Measurements from ENCODE around the gene SORBS1. TPM values are rescaled to one million over a fixed set of nuclear protein-coding genes. Genes with fewer than 3 reads are reported as not detected.

Gene SORBS1
- polyA plus RNA-seq, 1 donor from 2014 or later, result 39.5 TPM

DNA sequence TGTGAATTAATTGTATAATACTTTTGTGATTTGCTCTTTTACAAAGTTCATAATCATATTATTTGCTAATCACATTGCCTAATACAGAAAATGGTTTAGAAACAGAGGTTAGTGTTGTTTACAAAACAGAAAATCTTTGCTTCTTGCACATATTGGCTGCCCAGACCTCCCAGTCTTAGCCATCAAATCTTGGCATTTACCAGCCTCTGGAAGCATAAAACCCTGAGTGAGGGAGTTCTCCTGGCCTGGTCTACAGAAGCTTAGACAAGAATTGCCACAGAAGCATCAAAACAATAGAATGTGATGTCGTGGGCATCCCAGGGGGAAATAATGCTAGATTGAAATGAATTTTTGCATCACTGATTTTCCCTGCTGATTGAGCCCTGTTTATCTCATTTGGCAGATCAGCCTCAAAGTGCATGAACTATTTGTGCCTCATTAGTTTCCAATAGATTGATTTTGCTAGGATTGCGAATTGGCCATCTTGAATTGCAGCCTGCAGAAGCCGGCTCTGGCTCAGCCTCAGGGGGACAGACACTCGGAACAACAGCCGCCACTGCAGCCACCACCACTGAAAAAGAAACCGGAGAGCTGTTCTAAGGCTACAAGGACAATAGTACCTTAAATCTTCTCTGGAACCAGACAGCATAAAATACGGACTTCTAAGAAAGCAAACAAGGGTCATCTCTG, 11.1 kb upstream of the SORBS1 start:
- TF ChIP-seq MXI1 (conservative IDR thresholded peaks at IDR 0.05; ENCODE audit: poor library complexity, severe bottlenecking) (no peak), POLR2AphosphoS5 (IDR thresholded peaks at IDR 0.05) (no peak), EP300 (conservative IDR thresholded peaks at IDR 0.05; ENCODE audit: poor library complexity, severe bottlenecking) (no peak), EZH2 (IDR thresholded peaks at IDR 0.05; ENCODE audit: borderline replicate concordance, insufficient read depth, low read length, poor library complexity, severe bottlenecking) (no peak), RAD21 (conservative IDR thresholded peaks at IDR 0.05) (no peak), SMC3 (conservative IDR thresholded peaks at IDR 0.05; ENCODE audit: poor library complexity) (no peak), TAF1 (IDR thresholded peaks at IDR 0.05; ENCODE audit: low read depth) (no peak)
- TF ChIP-seq, protein P1, sequence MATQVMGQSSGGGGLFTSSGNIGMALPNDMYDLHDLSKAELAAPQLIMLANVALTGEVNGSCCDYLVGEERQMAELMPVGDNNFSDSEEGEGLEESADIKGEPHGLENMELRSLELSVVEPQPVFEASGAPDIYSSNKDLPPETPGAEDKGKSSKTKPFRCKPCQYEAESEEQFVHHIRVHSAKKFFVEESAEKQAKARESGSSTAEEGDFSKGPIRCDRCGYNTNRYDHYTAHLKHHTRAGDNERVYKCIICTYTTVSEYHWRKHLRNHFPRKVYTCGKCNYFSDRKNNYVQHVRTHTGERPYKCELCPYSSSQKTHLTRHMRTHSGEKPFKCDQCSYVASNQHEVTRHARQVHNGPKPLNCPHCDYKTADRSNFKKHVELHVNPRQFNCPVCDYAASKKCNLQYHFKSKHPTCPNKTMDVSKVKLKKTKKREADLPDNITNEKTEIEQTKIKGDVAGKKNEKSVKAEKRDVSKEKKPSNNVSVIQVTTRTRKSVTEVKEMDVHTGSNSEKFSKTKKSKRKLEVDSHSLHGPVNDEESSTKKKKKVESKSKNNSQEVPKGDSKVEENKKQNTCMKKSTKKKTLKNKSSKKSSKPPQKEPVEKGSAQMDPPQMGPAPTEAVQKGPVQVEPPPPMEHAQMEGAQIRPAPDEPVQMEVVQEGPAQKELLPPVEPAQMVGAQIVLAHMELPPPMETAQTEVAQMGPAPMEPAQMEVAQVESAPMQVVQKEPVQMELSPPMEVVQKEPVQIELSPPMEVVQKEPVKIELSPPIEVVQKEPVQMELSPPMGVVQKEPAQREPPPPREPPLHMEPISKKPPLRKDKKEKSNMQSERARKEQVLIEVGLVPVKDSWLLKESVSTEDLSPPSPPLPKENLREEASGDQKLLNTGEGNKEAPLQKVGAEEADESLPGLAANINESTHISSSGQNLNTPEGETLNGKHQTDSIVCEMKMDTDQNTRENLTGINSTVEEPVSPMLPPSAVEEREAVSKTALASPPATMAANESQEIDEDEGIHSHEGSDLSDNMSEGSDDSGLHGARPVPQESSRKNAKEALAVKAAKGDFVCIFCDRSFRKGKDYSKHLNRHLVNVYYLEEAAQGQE (IDR thresholded peaks at IDR 0.05; ENCODE audit: borderline replicate concordance), result no peak
- TF ChIP-seq, protein P2, sequence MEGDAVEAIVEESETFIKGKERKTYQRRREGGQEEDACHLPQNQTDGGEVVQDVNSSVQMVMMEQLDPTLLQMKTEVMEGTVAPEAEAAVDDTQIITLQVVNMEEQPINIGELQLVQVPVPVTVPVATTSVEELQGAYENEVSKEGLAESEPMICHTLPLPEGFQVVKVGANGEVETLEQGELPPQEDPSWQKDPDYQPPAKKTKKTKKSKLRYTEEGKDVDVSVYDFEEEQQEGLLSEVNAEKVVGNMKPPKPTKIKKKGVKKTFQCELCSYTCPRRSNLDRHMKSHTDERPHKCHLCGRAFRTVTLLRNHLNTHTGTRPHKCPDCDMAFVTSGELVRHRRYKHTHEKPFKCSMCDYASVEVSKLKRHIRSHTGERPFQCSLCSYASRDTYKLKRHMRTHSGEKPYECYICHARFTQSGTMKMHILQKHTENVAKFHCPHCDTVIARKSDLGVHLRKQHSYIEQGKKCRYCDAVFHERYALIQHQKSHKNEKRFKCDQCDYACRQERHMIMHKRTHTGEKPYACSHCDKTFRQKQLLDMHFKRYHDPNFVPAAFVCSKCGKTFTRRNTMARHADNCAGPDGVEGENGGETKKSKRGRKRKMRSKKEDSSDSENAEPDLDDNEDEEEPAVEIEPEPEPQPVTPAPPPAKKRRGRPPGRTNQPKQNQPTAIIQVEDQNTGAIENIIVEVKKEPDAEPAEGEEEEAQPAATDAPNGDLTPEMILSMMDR (IDR thresholded peaks at IDR 0.05; ENCODE audit: poor library complexity, severe bottlenecking), result no peak
- H3K9me3 ChIP-seq (ENCODE audit: low read length), result no peaks in the 10 kb centered on the region
- H3K4me3 ChIP-seq (ENCODE audit: low read length), result no peak overlapping the region
- no peak overlapping the region for H3K9ac ChIP-seq (ENCODE audit: low read length)
- no peaks in the 10 kb centered on the region for H3F3A ChIP-seq (ENCODE audit: insufficient read depth, low read length, poor library complexity, severe bottlenecking)
- no peaks in the 10 kb centered on the region for H3K9me2 ChIP-seq (ENCODE audit: insufficient read depth, low read length)
- H4K20me1 ChIP-seq (ENCODE audit: insufficient read depth), result no peaks in the 10 kb centered on the region
- H2AFZ ChIP-seq (ENCODE audit: low read depth, low read length), result no peak overlapping the region
- no peaks in the 10 kb centered on the region for H3K27me3 ChIP-seq (ENCODE audit: insufficient read depth, low read depth, low read length)
- H3K79me2 ChIP-seq (replicated peaks; ENCODE audit: insufficient read depth, low read length), result no peaks in the 10 kb centered on the region
- H3K27ac ChIP-seq (ENCODE audit: low read length), result no peak overlapping the region
- no peaks in the 10 kb centered on the region for H3K36me3 ChIP-seq (ENCODE audit: insufficient read depth, low read length)
- no peak overlapping the region for H3K4me2 ChIP-seq (ENCODE audit: low read length)

DNA sequence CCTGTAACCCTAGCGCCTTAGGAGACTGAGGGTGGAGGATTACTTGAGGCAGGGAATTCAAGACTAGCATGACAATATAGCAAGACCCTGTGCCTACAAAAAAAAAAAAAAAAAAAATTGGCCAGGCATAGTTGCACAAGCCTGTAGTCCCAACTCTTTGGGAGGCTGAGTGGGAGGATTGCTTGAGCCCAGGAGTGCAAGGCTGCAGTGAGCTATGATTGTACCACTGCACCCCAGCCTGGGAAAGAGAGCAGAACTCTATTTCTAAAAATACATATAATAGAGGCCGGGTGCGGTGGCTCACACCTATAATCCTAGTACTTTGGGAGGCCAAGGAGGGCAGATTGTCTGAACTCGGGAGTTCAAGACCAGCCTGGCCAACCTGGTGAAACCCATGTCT, 10.2 kb upstream of the SORBS1 start:
- no peak overlapping the region for H3K4me2 ChIP-seq (ENCODE audit: low read length)
- H3K9me2 ChIP-seq (ENCODE audit: insufficient read depth, low read length), result no peaks in the 10 kb centered on the region
- no peak overlapping the region for H3K27ac ChIP-seq (ENCODE audit: low read length)
- TF ChIP-seq RAD21 (conservative IDR thresholded peaks at IDR 0.05) (no peak), TAF1 (IDR thresholded peaks at IDR 0.05; ENCODE audit: low read depth) (no peak), SMC3 (conservative IDR thresholded peaks at IDR 0.05; ENCODE audit: poor library complexity) (no peak), POLR2AphosphoS5 (IDR thresholded peaks at IDR 0.05) (no peak), EZH2 (IDR thresholded peaks at IDR 0.05; ENCODE audit: borderline replicate concordance, insufficient read depth, low read length, poor library complexity, severe bottlenecking) (no peak), EP300 (conservative IDR thresholded peaks at IDR 0.05; ENCODE audit: poor library complexity, severe bottlenecking) (no peak), MXI1 (conservative IDR thresholded peaks at IDR 0.05; ENCODE audit: poor library complexity, severe bottlenecking) (no peak)
- TF ChIP-seq, protein P2 (IDR thresholded peaks at IDR 0.05; ENCODE audit: poor library complexity, severe bottlenecking), result no peak
- TF ChIP-seq, protein P1 (IDR thresholded peaks at IDR 0.05; ENCODE audit: borderline replicate concordance), result no peak
- no peaks in the 10 kb centered on the region for H4K20me1 ChIP-seq (ENCODE audit: insufficient read depth)
- no peaks in the 10 kb centered on the region for H3K9me3 ChIP-seq (ENCODE audit: low read length)
- H3F3A ChIP-seq (ENCODE audit: insufficient read depth, low read length, poor library complexity, severe bottlenecking), result no peaks in the 10 kb centered on the region
- H3K9ac ChIP-seq (ENCODE audit: low read length), result no peak overlapping the region
- H3K36me3 ChIP-seq (ENCODE audit: insufficient read depth, low read length), result no peaks in the 10 kb centered on the region
- no peak overlapping the region for H2AFZ ChIP-seq (ENCODE audit: low read depth, low read length)
- H3K79me2 ChIP-seq (replicated peaks; ENCODE audit: insufficient read depth, low read length), result no peaks in the 10 kb centered on the region
- no peak overlapping the region for H3K4me3 ChIP-seq (ENCODE audit: low read length)
- H3K27me3 ChIP-seq (ENCODE audit: insufficient read depth, low read depth, low read length), result no peaks in the 10 kb centered on the region

Measured in neural cell (in vitro differentiated cells).